ENCODE results near the gene DNAL1. TPM values are rescaled to one million over a fixed set of nuclear protein-coding genes. Genes with fewer than 3 reads are reported as not detected.

Gene DNAL1
- total RNA-seq, 1 experiment from 2014 or later, result 28.1 TPM

GRCh38 chr14:73739174-73739898 is 94.5 kb downstream of the DNAL1 start:
- TF ChIP-seq CTCF (conservative IDR thresholded peaks at IDR 0.05; ENCODE audit: low read depth, low read length), result no peak
- TF ChIP-seq EZH2 (IDR thresholded peaks at IDR 0.05; ENCODE audit: borderline replicate concordance, low read depth, low read length, poor library complexity, severe bottlenecking), result no peak
- POLR2A ChIA-PET (ENCODE audit: low non-redundant PET), result no interaction called here
- H3K36me3 ChIP-seq (ENCODE audit: insufficient read depth, low read length, poor library complexity, severe bottlenecking), result peaks cover 39% of the 10 kb centered on the region
- H3K27ac ChIP-seq (ENCODE audit: low read depth, low read length, poor library complexity, severe bottlenecking), result no peak overlapping the region
- no peaks in the 10 kb centered on the region for H3K27me3 ChIP-seq (replicated peaks; ENCODE audit: insufficient read depth, low read depth, low read length, poor library complexity)
- DNase-seq (ENCODE audit: low spot score), result no peak
- intact Hi-C loops (cut with micrococcal nuclease; ENCODE audit: unreplicated experiment), result no loop called here
- CTCF ChIA-PET, result no interaction called here
- H3K4me3 ChIP-seq (ENCODE audit: low read depth, low read length, poor library complexity, severe bottlenecking), result no peak overlapping the region
- H3K4me1 ChIP-seq (ENCODE audit: insufficient read depth, low read length, poor library complexity, severe bottlenecking), result peaks cover 37% of the 10 kb centered on the region
- no peaks in the 10 kb centered on the region for H3K9me3 ChIP-seq (ENCODE audit: low read depth, low read length, poor library complexity, severe bottlenecking)
- BruUV-seq (replicated peaks), result TSS peak; percentile 32

- POLR2A ChIA-PET (ENCODE audit: low non-redundant PET), result no interaction called here
- no peak for DNase-seq (ENCODE audit: low spot score)
- Histone ChIP-seq H3K9me3 (ENCODE audit: low read depth, low read length, poor library complexity, severe bottlenecking) (no peaks in the 10 kb centered on the region), H3K36me3 (ENCODE audit: insufficient read depth, low read length, poor library complexity, severe bottlenecking) (peaks cover 34% of the 10 kb centered on the region), H3K27me3 (replicated peaks; ENCODE audit: insufficient read depth, low read depth, low read length, poor library complexity) (no peaks in the 10 kb centered on the region), H3K27ac (ENCODE audit: low read depth, low read length, poor library complexity, severe bottlenecking) (no peak overlapping the region), H3K4me1 (ENCODE audit: insufficient read depth, low read length, poor library complexity, severe bottlenecking) (peaks cover 42% of the 10 kb centered on the region), H3K4me3 (ENCODE audit: low read depth, low read length, poor library complexity, severe bottlenecking) (no peak overlapping the region)
- no TSS peak for BruUV-seq (replicated peaks)
- intact Hi-C loops (cut with micrococcal nuclease; ENCODE audit: unreplicated experiment), result no loop called here
- CTCF ChIA-PET, result no interaction called here
- TF ChIP-seq CTCF (conservative IDR thresholded peaks at IDR 0.05; ENCODE audit: low read depth, low read length) (no peak), EZH2 (IDR thresholded peaks at IDR 0.05; ENCODE audit: borderline replicate concordance, low read depth, low read length, poor library complexity, severe bottlenecking) (no peak)
Measured at GRCh38 chr14:73739899-73740617, 95.3 kb downstream of the DNAL1 start.

- Histone ChIP-seq H3K36me3 (ENCODE audit: insufficient read depth, low read length, poor library complexity, severe bottlenecking) (peaks cover 28% of the 10 kb centered on the region), H3K27me3 (replicated peaks; ENCODE audit: insufficient read depth, low read depth, low read length, poor library complexity) (no peaks in the 10 kb centered on the region), H3K27ac (ENCODE audit: low read depth, low read length, poor library complexity, severe bottlenecking) (peak overlapping the region; percentile 82), H3K4me1 (ENCODE audit: insufficient read depth, low read length, poor library complexity, severe bottlenecking) (peaks cover 49% of the 10 kb centered on the region), H3K4me3 (ENCODE audit: low read depth, low read length, poor library complexity, severe bottlenecking) (no peak overlapping the region), H3K9me3 (ENCODE audit: low read depth, low read length, poor library complexity, severe bottlenecking) (no peaks in the 10 kb centered on the region)
- intact Hi-C loops (cut with micrococcal nuclease; ENCODE audit: unreplicated experiment), result no loop called here
- CTCF ChIA-PET, result interaction anchor here (0.9 kb wide), 1 partner anchor 12 kb away, joined by 3 read pairs; no protein-coding TSS in a partner anchor
- TF ChIP-seq CTCF (conservative IDR thresholded peaks at IDR 0.05; ENCODE audit: low read depth, low read length) (no peak), EZH2 (IDR thresholded peaks at IDR 0.05; ENCODE audit: borderline replicate concordance, low read depth, low read length, poor library complexity, severe bottlenecking) (no peak)
- no TSS peak for BruUV-seq (replicated peaks)
- DNase-seq (ENCODE audit: low spot score), result no peak
- POLR2A ChIA-PET (ENCODE audit: low non-redundant PET), result no interaction called here
Measured at GRCh38 chr14:73740618-73741326, 96.0 kb downstream of the DNAL1 start.

All from A673 (cell line).